Neural progenitor cell (in vitro differentiated cells): Measurements from ENCODE around the gene EAF1. TPM values are rescaled to one million over a fixed set of nuclear protein-coding genes. Genes with fewer than 3 reads are reported as not detected.

Experiments
- DNase-seq: peaks from one replicate; pipeline ENCODE4 v3.0.0-alpha.2; 2016; ENCODE audit warnings: low spot score
- H2AFZ ChIP-seq: fragments of 200-600 bp; sonication (generic); replicated peaks from 2 replicates; pipeline ENCODE4 v1.6.1; 2016; ENCODE audit warnings: antibody characterized with exemption
- H3F3A ChIP-seq: fragments of 200-600 bp; sonication (generic); 2 replicates; pipeline ENCODE4 v1.6.1; 2016; ENCODE audit warnings: antibody characterized with exemption, low read depth
- H3K27ac ChIP-seq: fragments of 200-600 bp; sonication (generic); 2 replicates; pipeline ENCODE4 v1.5.1; 2016; ENCODE audit warnings: mild to moderate bottlenecking
- H3K27me3 ChIP-seq: fragments of 200-600 bp; sonication (generic); 2 replicates; pipeline ENCODE4 v1.6.1; 2016; ENCODE audit warnings: mild to moderate bottlenecking, moderate library complexity
- H3K36me3 ChIP-seq: fragments of 200-600 bp; sonication (generic); 2 replicates; pipeline ENCODE4 v1.5.1; 2016
- H3K4me1 ChIP-seq: fragments of 200-600 bp; sonication (generic); 2 replicates; pipeline ENCODE4 v1.6.1; 2016; ENCODE audit warnings: mixed run types
- H3K4me2 ChIP-seq: fragments of 200-600 bp; sonication (generic); 2 replicates; pipeline ENCODE4 v1.6.1; 2016
- H3K4me3 ChIP-seq: fragments of 200-600 bp; sonication (generic); 2 replicates; pipeline ENCODE4 v1.5.1; 2016
- H3K79me2 ChIP-seq: fragments of 200-600 bp; sonication (generic); 2 replicates; pipeline ENCODE4 v1.6.1; 2016; ENCODE audit warnings: low read depth
- H3K9ac ChIP-seq: fragments of 200-600 bp; sonication (generic); 2 replicates; pipeline ENCODE4 v1.6.1; 2016
- H3K9me3 ChIP-seq: fragments of 200-600 bp; sonication (generic); 2 replicates; pipeline ENCODE4 v1.5.1; 2016; ENCODE audit warnings: low read depth
- H4K20me1 ChIP-seq: fragments of 200-600 bp; sonication (generic); 2 replicates; pipeline ENCODE4 v1.6.1; 2016; ENCODE audit warnings: low read depth
- H3K27ac Mint-ChIP-seq: 3 replicates; pipeline ENCODE4 v1.8.0; 2021; ENCODE audit warnings: mixed read lengths
- H3K27me3 Mint-ChIP-seq: 2 replicates; pipeline ENCODE4 v1.8.0; 2022; ENCODE audit warnings: low read depth, mild to moderate bottlenecking, inconsistent platforms, moderate library complexity, mixed read lengths; ENCODE audit not compliant: insufficient read depth
- H3K36me3 Mint-ChIP-seq: 3 replicates; pipeline ENCODE4 v1.8.0; 2021; ENCODE audit warnings: mixed read lengths
- H3K4me1 Mint-ChIP-seq: 3 replicates; pipeline ENCODE4 v1.8.0; 2021; ENCODE audit warnings: mixed read lengths
- H3K4me3 Mint-ChIP-seq: 3 replicates; pipeline ENCODE4 v1.8.0; 2021; ENCODE audit warnings: mild to moderate bottlenecking, moderate library complexity, mixed read lengths
- H3K9me3 Mint-ChIP-seq: 3 replicates; pipeline ENCODE4 v1.8.0; 2020; ENCODE audit warnings: mixed read lengths
- CTCF ChIP-seq: fragments of 200-600 bp; sonication (generic); IDR thresholded peaks from 2 replicates; pipeline ENCODE4 v1.5.1; 2017; ENCODE audit warnings: antibody characterized with exemption, mild to moderate bottlenecking
- EZH2 ChIP-seq: fragments of 200-600 bp; sonication (generic); IDR thresholded peaks from 2 replicates; pipeline ENCODE4 v1.6.1; 2017; ENCODE audit warnings: antibody characterized with exemption, mild to moderate bottlenecking, moderate library complexity
- EZH2phosphoT487 ChIP-seq: fragments of 200-600 bp; sonication (generic); IDR thresholded peaks from 2 replicates; pipeline ENCODE4 v1.6.1; 2017; ENCODE audit warnings: antibody characterized with exemption
- total RNA-seq: library from RNA; depleted of rRNA; stranded (reverse); fragments of >200 nt; gene quantifications from 2 replicates; pipeline ENCODE4 v1.2.3, GENCODE V29; 2015; ENCODE audit warnings: low replicate concordance

The EAF1 gene
- total RNA-seq, 1 donor from 2014 or later, result 34.2 TPM

- peak overlapping the region; percentile 95 for H2AFZ ChIP-seq
- DNase-seq, result peak; percentile 6
- no peak for TF ChIP-seq CTCF
- no peak for TF ChIP-seq EZH2
- no peak for TF ChIP-seq EZH2phosphoT487
- H3K4me2 ChIP-seq, result peak overlapping the region; percentile 81
- Mint-ChIP-seq H3K9me3 (no peaks in the 10 kb centered on the region), H3K27me3 (no peaks in the 10 kb centered on the region), H3K36me3 (peaks cover 9% of the 10 kb centered on the region), H3K27ac (peak overlapping the region; percentile 64), H3K4me1 (peaks cover 34% of the 10 kb centered on the region), H3K4me3 (peak overlapping the region; percentile 97)
- peak overlapping the region; percentile 92 for H3K9ac ChIP-seq
- H3K4me1 ChIP-seq, result peaks cover 17% of the 10 kb centered on the region
- no peaks in the 10 kb centered on the region for H3K27me3 ChIP-seq
- H3F3A ChIP-seq, result no peaks in the 10 kb centered on the region
- H3K79me2 ChIP-seq, result peaks cover 69% of the 10 kb centered on the region
- no peaks in the 10 kb centered on the region for H3K9me3 ChIP-seq
- no peaks in the 10 kb centered on the region for H3K36me3 ChIP-seq
- H4K20me1 ChIP-seq, result peaks cover 13% of the 10 kb centered on the region
- peak overlapping the region; percentile 99 for H3K4me3 ChIP-seq
- no peak overlapping the region for H3K27ac ChIP-seq
Measured at GRCh38 chr3:15427981-15428380, 583 bp downstream of the EAF1 start.

- H3K27ac ChIP-seq, result no peak overlapping the region
Measured at GRCh38 chr3:15428539-15428938, 1.1 kb downstream of the EAF1 start.

GRCh38 chr3:15429080-15429479, 1.7 kb downstream of the EAF1 start:
- TF ChIP-seq CTCF (no peak), EZH2 (no peak), EZH2phosphoT487 (no peak)
- peaks cover 69% of the 10 kb centered on the region for H3K79me2 ChIP-seq
- no peak overlapping the region for H3K27ac Mint-ChIP-seq

More at GRCh38 chr3:15428539-15428938, 1.1 kb downstream of the EAF1 start:
- TF ChIP-seq EZH2phosphoT487 (no peak), EZH2 (no peak), CTCF (no peak)
- peak overlapping the region; percentile 99 for H3K4me3 ChIP-seq
- no peaks in the 10 kb centered on the region for H3F3A ChIP-seq
- peak overlapping the region; percentile 97 for H3K4me3 Mint-ChIP-seq
- no peaks in the 10 kb centered on the region for H3K9me3 Mint-ChIP-seq
- no peaks in the 10 kb centered on the region for H3K36me3 ChIP-seq
- H3K27me3 ChIP-seq, result no peaks in the 10 kb centered on the region
- peak overlapping the region; percentile 92 for H3K9ac ChIP-seq
- H3K4me1 Mint-ChIP-seq, result peaks cover 34% of the 10 kb centered on the region
- peaks cover 17% of the 10 kb centered on the region for H3K4me1 ChIP-seq
- H3K36me3 Mint-ChIP-seq, result peaks cover 9% of the 10 kb centered on the region
- H3K27ac Mint-ChIP-seq, result peak overlapping the region; percentile 64
- no peaks in the 10 kb centered on the region for H3K9me3 ChIP-seq
- no peaks in the 10 kb centered on the region for H3K27me3 Mint-ChIP-seq
- no peak for DNase-seq
- H2AFZ ChIP-seq, result no peak overlapping the region
- peaks cover 69% of the 10 kb centered on the region for H3K79me2 ChIP-seq
- peak overlapping the region; percentile 81 for H3K4me2 ChIP-seq
- peaks cover 13% of the 10 kb centered on the region for H4K20me1 ChIP-seq

More at GRCh38 chr3:15429080-15429479, 1.7 kb downstream of the EAF1 start:
- Mint-ChIP-seq H3K36me3 (peaks cover 10% of the 10 kb centered on the region), H3K27me3 (no peaks in the 10 kb centered on the region), H3K4me1 (peaks cover 34% of the 10 kb centered on the region), H3K4me3 (peak overlapping the region; percentile 97), H3K9me3 (no peaks in the 10 kb centered on the region)
- Histone ChIP-seq H3K4me3 (peak overlapping the region; percentile 99), H3K36me3 (no peaks in the 10 kb centered on the region), H3F3A (no peaks in the 10 kb centered on the region), H2AFZ (no peak overlapping the region), H3K4me2 (peak overlapping the region; percentile 81), H3K27me3 (no peaks in the 10 kb centered on the region), H3K9ac (no peak overlapping the region), H4K20me1 (peaks cover 13% of the 10 kb centered on the region), H3K4me1 (peaks cover 17% of the 10 kb centered on the region), H3K27ac (no peak overlapping the region), H3K9me3 (no peaks in the 10 kb centered on the region)
- DNase-seq, result no peak
